ENCODE results near the gene FARP2. TPM values are rescaled to one million over a fixed set of nuclear protein-coding genes. Genes with fewer than 3 reads are reported as not detected.
"Not testable (repeated sequence)": the region's sequence is repeated elsewhere in the genome, so short reads cannot be mapped to it uniquely, and the experiment has no call there.

Gene FARP2
- total RNA-seq, 4 donors from 2014 or later, result 70.0 to 185 (median 95.5) TPM

DNA sequence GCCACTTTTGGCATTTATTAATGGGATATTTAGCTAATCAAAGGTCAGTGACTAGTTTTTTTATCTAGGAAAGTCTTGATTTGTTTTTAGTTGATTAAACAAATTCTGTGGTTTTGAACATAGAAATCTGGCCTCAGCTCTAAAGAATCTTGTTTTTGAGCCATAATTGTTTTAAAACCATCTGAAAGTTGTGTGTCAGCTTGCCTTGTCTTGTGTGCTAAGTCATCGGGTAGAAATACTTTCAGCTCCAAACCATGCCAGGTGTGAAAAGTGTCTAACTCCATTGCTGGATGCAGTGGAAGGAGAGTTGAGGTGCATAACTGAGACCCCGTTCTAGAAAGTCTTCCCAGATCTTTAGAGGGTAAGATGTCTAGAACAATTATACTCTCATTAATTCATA, 22.7 kb downstream of the FARP2 start:
- peak overlapping the region; percentile 28 for H3K27ac ChIP-seq
- no peak overlapping the region for H3K4me3 ChIP-seq
- H3K27me3 ChIP-seq, result no peaks in the 10 kb centered on the region
- no peak for DNase-seq (ENCODE audit: low spot score in 2 of 2)
- peaks cover 44% of the 10 kb centered on the region for H3K4me1 ChIP-seq
- no peak for TF ChIP-seq POLR2A (IDR thresholded peaks at IDR 0.05)
- TF ChIP-seq CTCF (IDR thresholded peaks at IDR 0.05), result no peak
- TF ChIP-seq EP300 (IDR thresholded peaks at IDR 0.05), result no peak
- TF ChIP-seq POLR2AphosphoS5 (IDR thresholded peaks at IDR 0.05), result no peak
- H3K36me3 ChIP-seq, result peaks cover 13% of the 10 kb centered on the region
- H3K9me3 ChIP-seq, result no peaks in the 10 kb centered on the region
- 23% methylated on average over 2 of the region's 2 CpGs for WGBS

GRCh38 chr2:241379481-241380480, 23.7 kb downstream of the FARP2 start:
- H3K27me3 ChIP-seq, result no peaks in the 10 kb centered on the region
- no peaks in the 10 kb centered on the region for H3K9me3 ChIP-seq
- H3K27ac ChIP-seq, result peak overlapping the region; percentile 55
- WGBS, result 75% methylated on average over 9 of the region's 9 CpGs
- peaks cover 11% of the 10 kb centered on the region for H3K36me3 ChIP-seq
- no peak for DNase-seq (ENCODE audit: low spot score in 2 of 2)
- no peak overlapping the region for H3K4me3 ChIP-seq
- no peak for TF ChIP-seq POLR2A (IDR thresholded peaks at IDR 0.05)
- TF ChIP-seq POLR2AphosphoS5 (IDR thresholded peaks at IDR 0.05), result no peak
- TF ChIP-seq EP300 (IDR thresholded peaks at IDR 0.05), result no peak
- TF ChIP-seq CTCF (IDR thresholded peaks at IDR 0.05), result no peak
- H3K4me1 ChIP-seq, result peaks cover 44% of the 10 kb centered on the region

- H3K9me3 ChIP-seq, result no peaks in the 10 kb centered on the region
- 45% methylated on average over 4 of the region's 4 CpGs for WGBS
- TF ChIP-seq POLR2AphosphoS5 (IDR thresholded peaks at IDR 0.05) (no peak), EP300 (IDR thresholded peaks at IDR 0.05) (no peak), POLR2A (IDR thresholded peaks at IDR 0.05) (no peak), CTCF (IDR thresholded peaks at IDR 0.05) (no peak)
- DNase-seq (ENCODE audit: low spot score in 2 of 2), result no peak
- H3K27ac ChIP-seq, result no peak overlapping the region
- H3K36me3 ChIP-seq, result no peaks in the 10 kb centered on the region
- H3K27me3 ChIP-seq, result no peaks in the 10 kb centered on the region
- H3K4me1 ChIP-seq, result peaks cover 46% of the 10 kb centered on the region
- H3K4me3 ChIP-seq, result no peak overlapping the region
Observed at GRCh38 chr2:241381872-241382271, 25.8 kb downstream of the FARP2 start.

DNA sequence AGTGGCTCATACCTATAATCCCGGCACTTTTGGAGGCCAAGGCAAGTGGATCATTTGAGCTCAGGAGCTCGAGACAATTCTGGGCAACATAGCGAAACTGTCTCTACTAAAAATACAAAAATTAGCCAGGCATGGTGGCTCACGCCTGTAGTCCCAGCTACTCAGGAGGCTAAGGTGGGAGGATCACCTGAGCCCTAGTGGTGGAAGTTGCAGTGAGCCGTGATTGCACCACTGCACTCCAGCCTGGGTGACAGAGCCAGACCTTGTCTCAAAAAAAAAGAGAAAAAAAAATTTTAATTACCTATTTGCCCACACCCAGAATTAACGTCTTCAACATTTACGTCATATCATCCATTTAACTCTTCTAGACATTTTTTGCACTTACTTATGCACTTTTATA, 29.4 kb downstream of the FARP2 start:
- H3K4me3 ChIP-seq; H3K9me3 ChIP-seq; H3K36me3 ChIP-seq; H3K27me3 ChIP-seq; H3K27ac ChIP-seq; DNase-seq (ENCODE audit: low spot score in 2 of 2): not testable (repeated sequence)
- peaks cover 35% of the 10 kb centered on the region for H3K4me1 ChIP-seq
- whole genome bisulfite sequencing, result 93% methylated on average over 7 of the region's 7 CpGs

DNA sequence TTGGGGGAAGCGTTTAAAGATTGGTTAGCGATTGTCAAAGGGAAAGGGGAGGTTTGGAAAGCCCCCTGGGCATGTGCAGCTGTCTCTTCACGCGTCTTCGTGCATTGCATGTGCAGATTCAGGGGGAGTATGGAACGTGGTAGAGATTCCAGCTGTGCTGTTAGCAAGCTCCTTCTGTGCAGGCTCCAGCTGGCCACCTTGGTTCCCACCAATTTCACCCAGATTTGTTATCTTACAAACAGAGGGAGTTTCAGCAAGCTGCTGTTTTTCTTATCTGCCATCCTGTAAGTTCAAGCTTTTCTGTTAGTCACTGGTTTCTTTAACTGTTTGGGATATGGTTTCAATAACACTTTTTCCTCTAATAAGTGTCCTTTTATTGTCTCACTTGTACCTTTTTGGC, 30.4 kb downstream of the FARP2 start:
- Histone ChIP-seq H3K36me3 (no peaks in the 10 kb centered on the region), H3K27me3 (no peaks in the 10 kb centered on the region)

More for the DNA sequence above, 30.4 kb downstream of the FARP2 start:
- no peak overlapping the region for H3K4me3 ChIP-seq
- H3K27ac ChIP-seq, result no peak overlapping the region
- no peak for DNase-seq (ENCODE audit: low spot score in 2 of 2)
- TF ChIP-seq POLR2A (IDR thresholded peaks at IDR 0.05) (no peak), EP300 (IDR thresholded peaks at IDR 0.05) (no peak), CTCF (IDR thresholded peaks at IDR 0.05) (no peak), POLR2AphosphoS5 (IDR thresholded peaks at IDR 0.05) (no peak)
- H3K9me3 ChIP-seq, result no peaks in the 10 kb centered on the region
- 91% methylated on average over 6 of the region's 6 CpGs for WGBS
- peaks cover 36% of the 10 kb centered on the region for H3K4me1 ChIP-seq
